ENCODE results near the gene XXYLT1.

XXYLT1 gene

GRCh38 chr3:195102609-195103467 is 168.1 kb downstream of the XXYLT1 start (continued):
- TF ChIP-seq ZBTB20 (tag by site-specific recombination; IDR thresholded peaks at IDR 0.05) (no peak), ZFP3 (tag by site-specific recombination; IDR thresholded peaks at IDR 0.05; ENCODE audit: low read depth) (no peak), ZNF670 (tag by site-specific recombination; IDR thresholded peaks at IDR 0.05; ENCODE audit: low read depth) (no peak), ZNF37A (tag by site-specific recombination; IDR thresholded peaks at IDR 0.05) (no peak), ZNF221 (tag by site-specific recombination; IDR thresholded peaks at IDR 0.05; ENCODE audit: borderline replicate concordance) (no peak), ZNF837 (tag by site-specific recombination; IDR thresholded peaks at IDR 0.05) (no peak), ZNF26 (tag by site-specific recombination; IDR thresholded peaks at IDR 0.05) (no peak), ZNF558 (tag by site-specific recombination; IDR thresholded peaks at IDR 0.05) (peak; percentile 89), ZIC2 (tag by site-specific recombination; IDR thresholded peaks at IDR 0.05) (no peak), ZNF366 (tag by site-specific recombination; conservative IDR thresholded peaks at IDR 0.05) (peak; percentile 91), ZNF704 (tag by site-specific recombination; IDR thresholded peaks at IDR 0.05) (no peak), ZNF19 (tag by site-specific recombination; IDR thresholded peaks at IDR 0.05; ENCODE audit: low read depth) (no peak), ZFHX2 (tag by site-specific recombination; conservative IDR thresholded peaks at IDR 0.05) (no peak), MEIS1 (CRISPR knock-in tag; IDR thresholded peaks at IDR 0.05; ENCODE audit: borderline replicate concordance) (no peak), ZNF530 (tag by site-specific recombination; IDR thresholded peaks at IDR 0.05; ENCODE audit: low read depth) (no peak), KLF1 (tag by site-specific recombination; IDR thresholded peaks at IDR 0.05) (no peak), FEZF1 (tag by site-specific recombination; IDR thresholded peaks at IDR 0.05) (peak; percentile 59; the same call in 1 of the 2 replicates), ELK4 (IDR thresholded peaks at IDR 0.05; ENCODE audit: borderline replicate concordance, low read depth, low read length) (no peak), ZNF16 (tag by site-specific recombination; IDR thresholded peaks at IDR 0.05; ENCODE audit: low read depth) (no peak), MZF1 (tag by site-specific recombination; IDR thresholded peaks at IDR 0.05; ENCODE audit: borderline replicate concordance) (no peak; the same call in 1 of the 2 replicates), ZNF223 (tag by site-specific recombination; IDR thresholded peaks at IDR 0.05) (no peak), ZNF24 (tag by site-specific recombination; IDR thresholded peaks at IDR 0.05) (peak; percentile 65; the same call in 1 of the 2 replicates), ZNF776 (tag by site-specific recombination; IDR thresholded peaks at IDR 0.05; ENCODE audit: borderline replicate concordance) (no peak), ZNF621 (tag by site-specific recombination; IDR thresholded peaks at IDR 0.05) (no peak), ZNF426 (tag by site-specific recombination; IDR thresholded peaks at IDR 0.05) (no peak), PRDM4 (tag by site-specific recombination; IDR thresholded peaks at IDR 0.05) (peak; percentile 73), OSR2 (tag by site-specific recombination; IDR thresholded peaks at IDR 0.05) (peak; percentile 93), TRIM28 (IDR thresholded peaks at IDR 0.05; ENCODE audit: borderline replicate concordance, low read length) (peak; percentile 71; the same call in 1 of the 2 replicates), YY2 (tag by site-specific recombination; IDR thresholded peaks at IDR 0.05) (no peak), PRDM6 (tag by site-specific recombination; IDR thresholded peaks at IDR 0.05) (peak; percentile 94), ZSCAN16 (tag by site-specific recombination; IDR thresholded peaks at IDR 0.05) (no peak), ZNF146 (tag by site-specific recombination; IDR thresholded peaks at IDR 0.05) (peak; percentile 100), KLF8 (tag by site-specific recombination; IDR thresholded peaks at IDR 0.05) (peak; percentile 34; the same call in 1 of the 2 replicates), ZNF473 (tag by site-specific recombination; IDR thresholded peaks at IDR 0.05) (no peak)

All from HEK293 (cell line).